ENCODE results near the gene SLC12A8. TPM values are rescaled to one million over a fixed set of nuclear protein-coding genes. Genes with fewer than 3 reads are reported as not detected.

Gene SLC12A8, protein sequence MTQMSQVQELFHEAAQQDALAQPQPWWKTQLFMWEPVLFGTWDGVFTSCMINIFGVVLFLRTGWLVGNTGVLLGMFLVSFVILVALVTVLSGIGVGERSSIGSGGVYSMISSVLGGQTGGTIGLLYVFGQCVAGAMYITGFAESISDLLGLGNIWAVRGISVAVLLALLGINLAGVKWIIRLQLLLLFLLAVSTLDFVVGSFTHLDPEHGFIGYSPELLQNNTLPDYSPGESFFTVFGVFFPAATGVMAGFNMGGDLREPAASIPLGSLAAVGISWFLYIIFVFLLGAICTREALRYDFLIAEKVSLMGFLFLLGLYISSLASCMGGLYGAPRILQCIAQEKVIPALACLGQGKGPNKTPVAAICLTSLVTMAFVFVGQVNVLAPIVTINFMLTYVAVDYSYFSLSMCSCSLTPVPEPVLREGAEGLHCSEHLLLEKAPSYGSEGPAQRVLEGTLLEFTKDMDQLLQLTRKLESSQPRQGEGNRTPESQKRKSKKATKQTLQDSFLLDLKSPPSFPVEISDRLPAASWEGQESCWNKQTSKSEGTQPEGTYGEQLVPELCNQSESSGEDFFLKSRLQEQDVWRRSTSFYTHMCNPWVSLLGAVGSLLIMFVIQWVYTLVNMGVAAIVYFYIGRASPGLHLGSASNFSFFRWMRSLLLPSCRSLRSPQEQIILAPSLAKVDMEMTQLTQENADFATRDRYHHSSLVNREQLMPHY
- total RNA-seq (1 to 10 TPM; 4.2 to 4.9 TPM), polyA plus RNA-seq (ENCODE audit: insufficient read length in 2 of 2) (1 to 10 TPM; 4.9 to 5.2 TPM)
- long read RNA-seq, donor 1, result 0 reads
- long read RNA-seq, donor 2, result 0 reads
- long read RNA-seq, donor 3, partial matches to known transcripts, result 0 of 1 reads
- long read RNA-seq, donor 3, other reads (novel, unspliced or antisense), result 0 of 1 reads
- long read RNA-seq, donor 4, result 0 reads

DNA sequence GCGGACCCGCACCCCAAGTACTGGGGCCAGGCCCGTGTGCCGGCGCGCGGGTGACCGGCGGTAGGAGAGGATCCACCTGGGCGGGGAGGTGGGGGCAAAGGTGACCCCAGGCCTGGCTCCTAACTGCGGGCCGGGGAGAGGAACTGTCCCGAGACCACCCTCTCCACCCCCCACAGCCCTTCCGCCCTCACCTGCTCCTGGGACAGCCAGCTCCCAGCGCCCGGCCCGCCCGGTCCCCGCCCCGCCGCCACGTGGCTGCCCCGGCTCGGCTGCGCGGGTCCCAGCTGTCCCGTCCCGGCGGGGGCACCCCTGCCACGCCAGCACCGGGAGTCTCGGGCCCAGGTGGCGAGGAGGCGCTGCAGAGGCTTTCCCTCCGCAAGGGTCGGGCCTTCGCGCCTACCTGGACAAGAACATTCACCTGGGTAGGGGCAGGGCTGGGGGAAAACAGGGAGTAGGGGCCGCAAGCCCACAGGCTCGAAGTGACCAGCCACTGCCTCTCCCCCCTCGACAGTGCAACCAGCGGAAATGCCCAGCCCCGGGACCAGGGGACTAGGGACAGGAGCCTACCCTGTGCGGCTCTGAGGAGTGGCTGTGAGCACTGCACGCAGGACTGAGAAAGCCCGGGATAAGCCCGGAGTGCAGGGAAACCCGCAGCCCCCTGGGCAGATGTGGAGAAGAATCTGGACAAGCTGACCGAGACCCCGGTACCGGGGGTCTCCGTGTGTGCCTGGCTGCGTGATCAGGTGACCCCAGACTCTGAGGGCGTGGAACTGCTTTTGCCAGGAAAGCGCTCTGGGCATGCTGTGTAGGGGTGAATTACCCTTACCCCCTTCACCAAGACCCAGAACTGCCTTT, at the start of gene SLC12A8:
TSS of gene SLC12A8 (minus strand) at position 240 of the 855 bp plus-strand sequence. CDS start 1,399 bp downstream, outside the sequence.
- DNase-seq (ENCODE audit: low read depth in 4 of 6, low spot score in 6 of 6), result peak in 1 of 6 donors; percentile 37
- Histone ChIP-seq H3K9me3 (ENCODE audit: control insufficient read depth, insufficient read depth, low read length) (no peaks in the 10 kb centered on the region), H3K27ac (ENCODE audit: low read depth, low read length) (no peak within 1 kb of the TSS), H3K36me3 (ENCODE audit: control insufficient read depth, insufficient read depth, low read length) (no peaks in the 10 kb centered on the region), H3K27me3 (ENCODE audit: control insufficient read depth, insufficient read depth, low read length) (peaks cover 27% of the 10 kb centered on the region), H3K4me3 (ENCODE audit: low read depth, low read length) (peak within 1 kb of the TSS; percentile 21), H3K4me1 (ENCODE audit: control insufficient read depth, insufficient read depth, low read length) (peaks cover 19% of the 10 kb centered on the region)
- 2% methylated on average over 50 of the region's 55 CpGs for WGBS (ENCODE audit: insufficient coverage)

DNA sequence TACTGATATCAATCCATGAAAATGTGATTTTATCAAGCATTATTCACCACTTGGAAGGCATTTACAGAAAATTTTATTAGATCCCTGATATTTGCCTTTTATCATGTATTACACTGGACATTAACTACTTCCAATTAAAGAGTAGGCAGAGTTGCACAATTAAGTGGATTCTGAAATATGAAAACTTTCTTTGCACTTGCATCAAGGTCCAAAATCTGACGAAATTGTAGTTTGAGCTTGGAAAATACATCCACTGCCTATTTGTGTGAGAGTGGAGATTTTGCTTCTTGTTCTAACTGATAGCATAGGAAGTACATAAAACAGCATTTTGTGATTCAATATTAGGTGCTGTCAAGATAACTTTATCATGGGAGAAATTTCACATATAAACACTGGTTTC, 49.6 kb upstream of the SLC12A8 start:
- no peak overlapping the region for H3K4me3 ChIP-seq (ENCODE audit: low read depth, low read length)
- H3K4me1 ChIP-seq (ENCODE audit: control insufficient read depth, insufficient read depth, low read length), result no peaks in the 10 kb centered on the region
- no peak for DNase-seq (ENCODE audit: low read depth in 4 of 6, low spot score in 6 of 6)
- H3K36me3 ChIP-seq (ENCODE audit: control insufficient read depth, insufficient read depth, low read length), result no peaks in the 10 kb centered on the region
- no peaks in the 10 kb centered on the region for H3K9me3 ChIP-seq (ENCODE audit: control insufficient read depth, insufficient read depth, low read length)
- H3K27ac ChIP-seq (ENCODE audit: low read depth, low read length), result no peak overlapping the region
- H3K27me3 ChIP-seq (ENCODE audit: control insufficient read depth, insufficient read depth, low read length), result no peaks in the 10 kb centered on the region
- WGBS (ENCODE audit: insufficient coverage), result no CpG with 5 or more reads among the region's 1 CpG

DNA sequence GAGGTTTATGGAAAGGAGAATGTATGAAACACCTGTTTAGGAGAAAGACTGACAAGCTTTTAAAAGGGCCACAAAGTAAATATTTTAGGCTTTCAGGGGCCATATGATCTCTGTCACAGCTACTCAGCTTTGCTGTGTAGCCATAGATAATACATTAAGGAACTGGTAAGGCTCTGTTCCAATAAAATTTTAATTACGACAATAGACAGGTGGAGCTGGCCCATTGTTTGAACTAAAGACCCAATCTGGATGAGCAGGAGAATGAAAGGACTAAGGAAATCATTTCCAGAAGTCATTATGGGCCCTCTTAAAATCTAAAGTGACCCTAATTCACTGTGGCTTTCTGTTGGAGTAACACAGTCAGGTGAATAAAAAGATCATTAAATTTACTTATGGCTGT, 48.5 kb upstream of the SLC12A8 start:
- 83% methylated on average over 1 of the region's 1 CpG for WGBS (ENCODE audit: insufficient coverage)
- no peaks in the 10 kb centered on the region for H3K27me3 ChIP-seq (ENCODE audit: control insufficient read depth, insufficient read depth, low read length)
- H3K4me1 ChIP-seq (ENCODE audit: control insufficient read depth, insufficient read depth, low read length), result no peaks in the 10 kb centered on the region
- H3K27ac ChIP-seq (ENCODE audit: low read depth, low read length), result no peak overlapping the region
- no peak overlapping the region for H3K4me3 ChIP-seq (ENCODE audit: low read depth, low read length)
- H3K9me3 ChIP-seq (ENCODE audit: control insufficient read depth, insufficient read depth, low read length), result peaks cover 3% of the 10 kb centered on the region
- no peaks in the 10 kb centered on the region for H3K36me3 ChIP-seq (ENCODE audit: control insufficient read depth, insufficient read depth, low read length)
- peak in 1 of 6 donors; percentile 17 for DNase-seq (ENCODE audit: low read depth in 4 of 6, low spot score in 6 of 6)

DNA sequence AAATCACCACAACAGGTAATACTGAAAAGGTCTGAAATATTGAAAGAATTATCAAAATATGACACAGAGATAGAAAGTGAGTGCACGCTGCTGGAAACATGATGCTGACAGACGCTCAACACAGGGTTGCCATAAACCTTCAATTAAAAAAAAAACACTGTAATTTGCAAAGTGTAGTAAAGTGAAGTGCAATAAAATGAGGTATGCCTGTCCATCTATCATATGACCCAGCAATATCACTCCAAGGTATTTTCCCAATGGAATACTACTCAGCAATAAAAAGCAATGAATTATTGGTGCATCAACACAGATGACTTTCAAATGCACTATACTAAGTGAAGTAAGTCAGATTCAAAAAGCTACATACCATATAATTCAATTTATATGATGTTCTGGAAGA, 47.6 kb upstream of the SLC12A8 start:
- H3K27me3 ChIP-seq (ENCODE audit: control insufficient read depth, insufficient read depth, low read length), result no peaks in the 10 kb centered on the region
- peaks cover 3% of the 10 kb centered on the region for H3K9me3 ChIP-seq (ENCODE audit: control insufficient read depth, insufficient read depth, low read length)
- no peak overlapping the region for H3K4me3 ChIP-seq (ENCODE audit: low read depth, low read length)
- no peak overlapping the region for H3K27ac ChIP-seq (ENCODE audit: low read depth, low read length)
- H3K4me1 ChIP-seq (ENCODE audit: control insufficient read depth, insufficient read depth, low read length), result no peaks in the 10 kb centered on the region
- no CpG with 5 or more reads among the region's 2 CpGs for WGBS (ENCODE audit: insufficient coverage)
- H3K36me3 ChIP-seq (ENCODE audit: control insufficient read depth, insufficient read depth, low read length), result no peaks in the 10 kb centered on the region
- DNase-seq (ENCODE audit: low read depth in 4 of 6, low spot score in 6 of 6), result no peak

DNA sequence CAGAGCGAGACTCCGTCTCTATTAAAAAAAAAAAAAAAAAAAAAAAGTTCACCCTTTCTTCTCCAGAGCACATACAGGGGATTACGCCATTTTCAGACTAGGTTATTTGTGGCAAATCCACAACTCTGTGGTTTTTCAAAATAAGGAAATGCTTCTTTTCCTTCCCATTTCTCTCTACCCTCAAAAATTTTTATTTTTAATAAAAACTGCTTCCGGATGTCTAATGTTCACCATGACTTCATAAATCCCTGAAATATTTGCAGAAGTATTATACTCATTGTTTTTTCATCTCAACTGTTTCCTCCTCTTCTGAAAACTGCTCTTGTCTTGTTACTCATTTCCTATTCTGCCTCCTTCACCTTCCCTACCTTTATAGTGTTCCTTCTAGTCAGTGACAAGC, 45.0 kb upstream of the SLC12A8 start:
- no peaks in the 10 kb centered on the region for H3K4me1 ChIP-seq (ENCODE audit: control insufficient read depth, insufficient read depth, low read length)
- H3K9me3 ChIP-seq (ENCODE audit: control insufficient read depth, insufficient read depth, low read length), result peaks cover 3% of the 10 kb centered on the region
- H3K36me3 ChIP-seq (ENCODE audit: control insufficient read depth, insufficient read depth, low read length), result no peaks in the 10 kb centered on the region
- H3K4me3 ChIP-seq (ENCODE audit: low read depth, low read length), result no peak overlapping the region
- no CpG with 5 or more reads among the region's 4 CpGs for WGBS (ENCODE audit: insufficient coverage)
- H3K27me3 ChIP-seq (ENCODE audit: control insufficient read depth, insufficient read depth, low read length), result no peaks in the 10 kb centered on the region
- DNase-seq (ENCODE audit: low read depth in 4 of 6, low spot score in 6 of 6), result no peak
- H3K27ac ChIP-seq (ENCODE audit: low read depth, low read length), result no peak overlapping the region

DNA sequence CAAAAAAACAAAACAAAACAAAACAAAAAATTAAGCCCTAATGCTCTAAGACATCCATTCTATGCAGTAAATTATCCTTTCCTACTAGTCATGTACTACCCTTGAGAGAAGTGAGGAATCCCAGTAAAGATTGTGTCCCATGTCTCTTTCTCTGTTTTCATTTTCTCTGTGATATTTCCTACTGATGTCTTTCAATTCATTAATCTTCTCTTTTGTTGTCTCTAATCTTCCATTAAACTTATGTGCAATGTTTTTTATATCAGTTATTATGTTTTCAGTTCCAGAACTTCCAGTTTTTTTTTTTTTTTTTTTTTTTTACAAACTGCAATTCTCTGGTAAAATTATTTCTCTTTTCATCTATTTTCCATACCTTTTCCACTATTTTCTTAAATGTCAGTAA, 44.1 kb upstream of the SLC12A8 start:
- peaks cover 3% of the 10 kb centered on the region for H3K9me3 ChIP-seq (ENCODE audit: control insufficient read depth, insufficient read depth, low read length)
- H3K27ac ChIP-seq (ENCODE audit: low read depth, low read length), result no peak overlapping the region
- H3K4me3 ChIP-seq (ENCODE audit: low read depth, low read length), result no peak overlapping the region
- no peak for DNase-seq (ENCODE audit: low read depth in 4 of 6, low spot score in 6 of 6)
- H3K27me3 ChIP-seq (ENCODE audit: control insufficient read depth, insufficient read depth, low read length), result no peaks in the 10 kb centered on the region
- no peaks in the 10 kb centered on the region for H3K36me3 ChIP-seq (ENCODE audit: control insufficient read depth, insufficient read depth, low read length)
- H3K4me1 ChIP-seq (ENCODE audit: control insufficient read depth, insufficient read depth, low read length), result no peaks in the 10 kb centered on the region

DNA sequence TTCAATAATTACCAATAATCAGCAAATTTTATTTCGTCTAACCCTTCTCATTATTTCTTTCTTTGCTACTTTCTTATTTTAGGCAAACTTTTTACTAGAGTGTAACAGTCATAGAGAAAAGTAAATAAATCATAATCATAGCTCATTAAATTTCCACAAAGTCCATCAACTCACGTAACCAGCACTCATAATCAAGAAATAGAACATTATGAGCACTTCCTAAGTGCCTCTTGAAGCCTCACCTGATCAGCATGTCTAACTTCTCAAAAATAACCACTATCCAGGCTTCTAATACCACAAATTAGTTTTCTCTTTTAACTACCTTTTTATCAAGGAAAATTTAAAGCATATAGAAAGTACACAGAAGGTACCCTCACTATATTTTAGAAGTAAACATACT, 38.4 kb upstream of the SLC12A8 start:
- no peak for DNase-seq (ENCODE audit: low read depth in 4 of 6, low spot score in 6 of 6)
- Histone ChIP-seq H3K27ac (ENCODE audit: low read depth, low read length) (no peak overlapping the region), H3K36me3 (ENCODE audit: control insufficient read depth, insufficient read depth, low read length) (no peaks in the 10 kb centered on the region), H3K27me3 (ENCODE audit: control insufficient read depth, insufficient read depth, low read length) (no peaks in the 10 kb centered on the region), H3K4me3 (ENCODE audit: low read depth, low read length) (no peak overlapping the region), H3K4me1 (ENCODE audit: control insufficient read depth, insufficient read depth, low read length) (no peaks in the 10 kb centered on the region), H3K9me3 (ENCODE audit: control insufficient read depth, insufficient read depth, low read length) (no peaks in the 10 kb centered on the region)
- WGBS (ENCODE audit: insufficient coverage), result 83% methylated on average over 1 of the region's 2 CpGs

DNA sequence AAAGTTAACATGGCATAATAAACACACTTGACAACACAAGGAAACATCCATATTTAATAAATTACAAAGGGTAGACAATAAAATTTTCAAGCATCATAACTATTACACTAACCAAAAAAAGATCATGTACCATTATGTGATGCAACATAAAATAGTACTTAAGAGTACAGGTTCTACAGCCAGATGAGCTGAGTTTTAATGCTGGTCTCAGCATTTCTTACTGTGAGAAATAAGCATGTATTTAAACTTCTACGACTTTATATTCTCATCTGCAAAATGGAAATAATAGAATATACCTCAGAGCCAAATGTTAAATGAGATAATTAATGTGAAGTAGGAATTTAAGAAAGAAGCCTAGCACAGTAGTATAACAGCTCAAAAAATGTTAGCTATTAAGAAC, 33.7 kb upstream of the SLC12A8 start:
- Histone ChIP-seq H3K9me3 (ENCODE audit: control insufficient read depth, insufficient read depth, low read length) (no peaks in the 10 kb centered on the region), H3K4me1 (ENCODE audit: control insufficient read depth, insufficient read depth, low read length) (no peaks in the 10 kb centered on the region), H3K36me3 (ENCODE audit: control insufficient read depth, insufficient read depth, low read length) (no peaks in the 10 kb centered on the region), H3K27me3 (ENCODE audit: control insufficient read depth, insufficient read depth, low read length) (no peaks in the 10 kb centered on the region), H3K4me3 (ENCODE audit: low read depth, low read length) (no peak overlapping the region), H3K27ac (ENCODE audit: low read depth, low read length) (no peak overlapping the region)
- DNase-seq (ENCODE audit: low read depth in 4 of 6, low spot score in 6 of 6), result no peak
- no CpG with 5 or more reads among the region's 1 CpG for WGBS (ENCODE audit: insufficient coverage)

DNA sequence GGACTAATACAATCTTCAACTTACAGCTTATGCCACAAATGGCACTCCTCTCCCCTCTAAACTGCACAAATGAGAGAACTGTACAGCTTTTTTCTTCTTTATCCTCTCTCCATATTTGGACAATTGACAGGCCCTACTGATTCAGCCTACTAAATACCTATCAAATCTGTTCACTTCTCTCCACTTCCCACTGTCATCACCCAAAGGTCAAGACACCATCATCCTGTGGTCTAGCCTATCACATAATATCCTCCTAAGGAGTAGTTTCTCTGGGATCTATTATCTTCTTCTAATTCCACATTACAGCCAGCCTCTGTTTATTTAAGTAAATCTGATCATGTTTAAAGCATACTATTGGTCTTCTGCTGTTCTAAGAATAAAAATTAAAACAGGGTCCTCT, 33.0 kb upstream of the SLC12A8 start:
- Histone ChIP-seq H3K36me3 (ENCODE audit: control insufficient read depth, insufficient read depth, low read length) (no peaks in the 10 kb centered on the region), H3K4me1 (ENCODE audit: control insufficient read depth, insufficient read depth, low read length) (no peaks in the 10 kb centered on the region), H3K27me3 (ENCODE audit: control insufficient read depth, insufficient read depth, low read length) (no peaks in the 10 kb centered on the region), H3K27ac (ENCODE audit: low read depth, low read length) (no peak overlapping the region), H3K4me3 (ENCODE audit: low read depth, low read length) (no peak overlapping the region), H3K9me3 (ENCODE audit: control insufficient read depth, insufficient read depth, low read length) (no peaks in the 10 kb centered on the region)
- DNase-seq (ENCODE audit: low read depth in 4 of 6, low spot score in 6 of 6), result no peak

Measured in spinal cord (tissue), 10 donors.